ENCODE data around the gene NR2F6. TPM values are rescaled to one million over a fixed set of nuclear protein-coding genes. Genes with fewer than 3 reads are reported as not detected.
A peak's percentile ranks its signal among the peaks of the same experiment; 100 is the strongest.
"Not testable (repeated sequence)": the region's sequence is repeated elsewhere in the genome, so short reads cannot be mapped to it uniquely, and the experiment has no call there.

NR2F6 gene
- total RNA-seq, 2 donors from 2014 or later: 129 to 195 TPM

DNA sequence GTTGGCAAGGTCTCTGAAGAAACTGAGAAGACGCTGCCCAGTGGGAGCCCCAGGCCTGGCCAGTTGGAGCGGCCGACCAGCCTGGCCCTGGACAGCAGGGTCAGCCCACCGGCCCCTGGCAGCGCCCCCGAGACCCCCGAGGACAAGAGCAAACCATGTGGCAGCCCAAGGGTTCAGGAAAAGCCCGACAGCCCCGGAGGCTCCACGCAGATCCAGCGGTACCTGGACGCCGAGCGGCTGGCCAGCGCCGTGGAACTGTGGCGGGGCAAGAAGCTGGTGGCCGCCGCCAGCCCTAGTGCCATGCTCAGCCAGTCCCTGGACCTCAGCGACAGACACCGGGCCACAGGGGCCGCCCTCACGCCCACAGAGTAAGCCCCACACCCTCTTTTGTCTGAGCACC is 50.6 kb downstream of the NR2F6 start:
- H3K4me1 ChIP-seq: no peaks in the 10 kb centered on the region
- no peak overlapping the region for H3K27ac ChIP-seq
- H3K9me3 ChIP-seq: no peaks in the 10 kb centered on the region
- H3K27me3 ChIP-seq: no peaks in the 10 kb centered on the region
- TF ChIP-seq, protein P1, sequence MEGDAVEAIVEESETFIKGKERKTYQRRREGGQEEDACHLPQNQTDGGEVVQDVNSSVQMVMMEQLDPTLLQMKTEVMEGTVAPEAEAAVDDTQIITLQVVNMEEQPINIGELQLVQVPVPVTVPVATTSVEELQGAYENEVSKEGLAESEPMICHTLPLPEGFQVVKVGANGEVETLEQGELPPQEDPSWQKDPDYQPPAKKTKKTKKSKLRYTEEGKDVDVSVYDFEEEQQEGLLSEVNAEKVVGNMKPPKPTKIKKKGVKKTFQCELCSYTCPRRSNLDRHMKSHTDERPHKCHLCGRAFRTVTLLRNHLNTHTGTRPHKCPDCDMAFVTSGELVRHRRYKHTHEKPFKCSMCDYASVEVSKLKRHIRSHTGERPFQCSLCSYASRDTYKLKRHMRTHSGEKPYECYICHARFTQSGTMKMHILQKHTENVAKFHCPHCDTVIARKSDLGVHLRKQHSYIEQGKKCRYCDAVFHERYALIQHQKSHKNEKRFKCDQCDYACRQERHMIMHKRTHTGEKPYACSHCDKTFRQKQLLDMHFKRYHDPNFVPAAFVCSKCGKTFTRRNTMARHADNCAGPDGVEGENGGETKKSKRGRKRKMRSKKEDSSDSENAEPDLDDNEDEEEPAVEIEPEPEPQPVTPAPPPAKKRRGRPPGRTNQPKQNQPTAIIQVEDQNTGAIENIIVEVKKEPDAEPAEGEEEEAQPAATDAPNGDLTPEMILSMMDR (IDR thresholded peaks at IDR 0.05): no peak
- intact Hi-C loops (cut with DNase I): no loop called here
- no peak overlapping the region for H3K4me3 ChIP-seq
- no peak for DNase-seq
- H3K9ac ChIP-seq (ENCODE audit: low read depth in 2 of 2, low read length in 2 of 2): no peak overlapping the region
- peaks cover 15% of the 10 kb centered on the region for H3K36me3 ChIP-seq

DNA sequence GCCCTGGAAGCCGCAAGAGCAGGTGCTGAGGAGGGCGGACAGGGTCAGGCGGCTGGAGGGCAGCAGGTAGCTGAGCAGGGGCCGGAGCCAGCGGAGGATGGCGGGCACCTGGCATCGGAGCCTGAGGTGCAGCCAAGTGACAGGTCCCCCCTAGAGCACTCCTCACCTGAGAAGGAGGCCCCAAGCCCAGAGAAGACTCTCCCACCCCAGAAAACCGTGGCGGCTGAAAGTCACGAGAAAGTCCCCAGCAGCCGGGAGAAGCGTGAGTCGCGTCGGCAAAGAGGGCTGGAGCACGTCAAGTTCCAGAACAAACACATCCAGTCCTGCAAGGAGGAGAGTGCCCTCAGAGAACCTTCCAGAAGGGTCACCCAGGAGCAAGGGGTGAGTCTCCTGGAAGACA is 51.1 kb downstream of the NR2F6 start:
- DNase-seq: no peak
- Histone ChIP-seq H3K27ac (no peak overlapping the region), H3K27me3 (no peaks in the 10 kb centered on the region), H3K4me3 (no peak overlapping the region), H3K9ac (ENCODE audit: low read depth in 2 of 2, low read length in 2 of 2) (no peak overlapping the region), H3K4me1 (no peaks in the 10 kb centered on the region), H3K9me3 (no peaks in the 10 kb centered on the region), H3K36me3 (peaks cover 15% of the 10 kb centered on the region)
- TF ChIP-seq, protein P1 (IDR thresholded peaks at IDR 0.05): no peak
- intact Hi-C loops (cut with DNase I): no loop called here

DNA sequence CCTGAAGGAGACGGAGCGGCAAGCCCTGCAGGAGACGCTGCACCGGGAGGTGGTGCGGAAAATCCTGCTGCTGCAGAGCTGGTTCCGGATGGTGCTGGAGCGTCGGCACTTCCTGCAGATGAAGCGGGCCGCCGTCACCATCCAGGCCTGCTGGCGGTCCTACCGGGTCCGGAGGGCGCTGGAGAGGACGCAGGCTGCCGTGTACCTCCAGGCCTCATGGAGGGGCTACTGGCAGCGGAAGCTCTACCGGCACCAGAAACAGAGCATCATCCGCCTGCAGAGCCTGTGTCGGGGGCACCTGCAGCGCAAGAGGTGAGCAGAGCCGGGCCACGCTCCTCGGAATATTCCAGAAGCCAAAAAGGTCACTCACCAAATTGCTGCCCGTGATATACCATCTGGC is 53.0 kb downstream of the NR2F6 start:
- Histone ChIP-seq H3K9me3 (no peaks in the 10 kb centered on the region), H3K4me3 (no peak overlapping the region), H3K36me3 (peaks cover 18% of the 10 kb centered on the region), H3K27me3 (no peaks in the 10 kb centered on the region), H3K9ac (ENCODE audit: low read depth in 2 of 2, low read length in 2 of 2) (no peak overlapping the region), H3K27ac (no peak overlapping the region), H3K4me1 (no peaks in the 10 kb centered on the region)
- intact Hi-C loops (cut with DNase I): no loop called here
- TF ChIP-seq, protein P1 (IDR thresholded peaks at IDR 0.05): no peak
- no peak for DNase-seq

DNA sequence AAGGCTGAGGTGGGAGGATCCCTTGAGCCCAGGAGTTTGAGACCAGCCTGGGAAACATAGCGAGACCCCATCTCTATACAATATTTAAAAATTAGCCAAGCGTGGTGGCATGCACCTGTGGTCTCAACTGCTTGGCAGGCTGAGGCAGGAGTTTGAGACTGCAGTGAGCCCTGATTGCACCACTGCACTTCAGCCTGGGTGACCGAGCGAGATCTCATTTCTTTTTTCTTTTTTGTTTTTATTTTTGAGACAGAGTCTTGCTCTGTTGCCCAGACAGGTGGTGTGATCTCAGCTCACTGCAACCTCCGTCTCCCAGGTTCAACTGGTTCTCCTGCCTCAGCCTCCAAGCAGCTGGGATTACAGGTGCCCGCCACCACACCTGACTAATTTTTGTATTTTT is 54.0 kb downstream of the NR2F6 start:
- H3K9me3 ChIP-seq; H3K9ac ChIP-seq (ENCODE audit: low read depth in 2 of 2, low read length in 2 of 2); H3K4me3 ChIP-seq; H3K27ac ChIP-seq; intact Hi-C loops (cut with DNase I); H3K27me3 ChIP-seq; H3K4me1 ChIP-seq; DNase-seq: not testable (repeated sequence)
- H3K36me3 ChIP-seq: peaks cover 20% of the 10 kb centered on the region

DNA sequence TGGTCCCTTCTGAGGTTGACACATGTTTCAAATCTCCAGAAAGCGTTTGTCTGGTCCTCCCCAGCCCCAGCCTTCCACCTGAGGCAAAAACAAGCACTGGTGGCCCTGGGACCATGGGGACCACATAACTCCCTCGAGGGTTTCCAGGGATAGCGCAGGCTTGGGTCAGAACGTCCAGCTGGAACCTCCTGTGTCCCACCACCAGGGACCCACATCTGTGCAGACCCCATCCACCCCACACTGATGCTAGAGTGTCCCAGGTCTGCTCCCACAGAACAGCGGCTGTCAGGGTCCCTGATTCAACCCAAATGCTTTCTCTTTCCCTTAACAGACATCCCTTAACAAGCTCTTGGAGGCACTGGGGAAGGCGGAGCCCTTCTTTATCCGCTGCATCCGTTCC is 60.1 kb downstream of the NR2F6 start:
- Histone ChIP-seq H3K9ac (ENCODE audit: low read depth in 2 of 2, low read length in 2 of 2) (no peak overlapping the region), H3K27ac (no peak overlapping the region), H3K27me3 (no peaks in the 10 kb centered on the region), H3K9me3 (no peaks in the 10 kb centered on the region), H3K4me1 (no peaks in the 10 kb centered on the region), H3K4me3 (no peak overlapping the region), H3K36me3 (peaks cover 6% of the 10 kb centered on the region)
- DNase-seq: no peak
- TF ChIP-seq, protein P1 (IDR thresholded peaks at IDR 0.05): no peak
- intact Hi-C loops (cut with DNase I): no loop called here

DNA sequence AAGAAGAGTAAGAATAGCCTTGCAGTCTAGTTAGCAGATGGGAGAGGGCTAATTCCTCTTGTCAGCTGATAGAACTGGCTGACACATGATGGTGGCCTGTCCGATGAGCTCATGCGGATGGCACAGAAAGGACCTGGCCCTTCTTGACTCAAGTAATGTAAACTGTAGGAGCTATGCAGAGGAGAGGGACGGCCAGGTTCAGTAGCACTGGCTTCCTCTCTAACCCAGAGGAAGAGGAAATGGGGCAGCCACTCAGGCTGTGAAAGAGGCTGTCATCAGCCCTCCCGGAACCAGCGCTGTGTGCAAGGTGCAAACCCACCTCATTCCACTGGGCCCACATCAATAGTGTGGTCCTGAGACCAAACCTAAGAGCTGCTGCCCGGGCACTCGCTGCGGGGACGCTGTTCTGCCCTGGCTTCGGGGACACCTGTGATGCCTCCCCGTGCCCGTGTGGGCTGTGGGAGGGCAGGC is 61.3 kb downstream of the NR2F6 start:
- TF ChIP-seq, protein P1 (IDR thresholded peaks at IDR 0.05): no peak
- Histone ChIP-seq H3K9me3 (no peaks in the 10 kb centered on the region), H3K9ac (ENCODE audit: low read depth in 2 of 2, low read length in 2 of 2) (no peak overlapping the region), H3K4me1 (no peaks in the 10 kb centered on the region), H3K4me3 (no peak overlapping the region), H3K36me3 (peaks cover 6% of the 10 kb centered on the region), H3K27ac (peak overlapping the region; percentile 21), H3K27me3 (no peaks in the 10 kb centered on the region)
- intact Hi-C loops (cut with DNase I): no loop called here
- no peak for DNase-seq
